IPS-20b (cell line): ENCODE data around the gene RARRES2.
"Not testable (repeated sequence)": the region's sequence is repeated elsewhere in the genome, so short reads cannot be mapped to it uniquely, and the experiment has no call there.

Experiments
- H3K27ac ChIP-seq: one replicate; pipeline ENCODE4 v1.5.1; 2013; ENCODE audit warnings: low read length
- H3K27me3 ChIP-seq: 2 replicates; pipeline ENCODE4 v1.6.1; 2013; ENCODE audit warnings: mild to moderate bottlenecking, low read length, inconsistent platforms; ENCODE audit not compliant: insufficient read depth
- H3K36me3 ChIP-seq: 2 replicates; pipeline ENCODE4 v1.6.1; 2013; ENCODE audit warnings: low read depth, mild to moderate bottlenecking, inconsistent platforms, low read length, moderate library complexity; ENCODE audit not compliant: insufficient read depth
- H3K4me1 ChIP-seq: 2 replicates; pipeline ENCODE4 v1.6.1; 2013; ENCODE audit warnings: mild to moderate bottlenecking, control low read depth, inconsistent platforms, low read length, moderate library complexity; ENCODE audit not compliant: insufficient read depth
- H3K4me3 ChIP-seq: 2 replicates; pipeline ENCODE4 v1.5.1; 2013; ENCODE audit warnings: mild to moderate bottlenecking, low read length, inconsistent platforms
- H3K9ac ChIP-seq: 2 replicates; pipeline ENCODE4 v1.6.1; 2013; ENCODE audit warnings: low read depth, mild to moderate bottlenecking, inconsistent platforms, low read length, moderate library complexity
- H3K9me3 ChIP-seq: 2 replicates; pipeline ENCODE4 v1.6.1; 2013; ENCODE audit warnings: mild to moderate bottlenecking, low read depth, low read length, inconsistent platforms; ENCODE audit not compliant: insufficient read depth

RARRES2 gene

DNA sequence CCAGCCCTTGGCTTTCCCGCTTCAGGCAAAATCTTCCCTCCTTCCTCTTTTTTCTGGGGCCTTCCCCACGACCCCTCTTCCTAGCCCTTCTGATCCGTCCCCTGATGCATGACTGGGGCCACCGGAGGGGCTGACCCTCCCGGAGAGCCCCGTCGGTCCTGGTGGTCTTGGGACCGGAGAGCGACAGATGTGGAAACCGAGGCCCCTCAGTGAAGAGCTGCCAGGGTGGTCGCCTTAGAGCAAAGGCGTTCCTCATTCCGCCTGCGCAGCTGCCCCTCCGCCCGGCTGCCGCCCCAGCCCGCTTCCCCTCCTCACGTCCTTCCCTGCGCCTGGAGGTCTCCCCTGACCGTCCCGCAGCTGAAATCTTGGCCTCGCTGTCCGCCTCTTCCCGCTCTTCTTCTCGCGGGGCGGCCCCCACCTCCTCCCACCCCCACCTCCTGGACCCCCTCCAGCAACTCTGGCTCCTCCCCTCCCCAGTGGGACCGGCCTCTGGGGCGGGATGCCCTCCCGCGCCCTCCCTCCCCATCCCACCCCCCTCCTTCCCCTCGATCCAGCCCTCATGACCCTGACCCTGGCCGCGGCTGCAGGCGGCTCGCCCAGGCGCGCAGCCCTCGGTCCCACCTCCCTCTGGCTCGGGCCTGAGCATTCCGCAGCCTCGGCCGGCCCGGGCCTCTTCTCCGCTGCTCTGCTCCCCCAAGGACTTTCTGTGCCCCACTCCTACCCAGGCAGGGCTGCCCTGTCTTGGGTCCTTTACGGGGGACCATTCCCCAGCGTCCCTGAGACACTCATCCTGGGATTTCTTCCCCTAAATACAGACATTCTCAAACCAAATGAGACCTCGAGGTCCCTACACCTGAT lies at the start of gene RARRES2:
RARRES2 (minus strand) TSS at position 367 of the 858 bp plus-strand sequence. CDS start 1,020 bp downstream, outside the sequence.
- Histone ChIP-seq H3K36me3 (peaks cover 30% of the 10 kb centered on the region), H3K9me3 (no peaks in the 10 kb centered on the region; the same call in 1 of the 2 replicates), H3K4me3 (peak within 1 kb of the TSS; percentile 79), H3K4me1 (peaks cover 10% of the 10 kb centered on the region; the same call in 1 of the 2 replicates), H3K27me3 (peaks cover 34% of the 10 kb centered on the region), H3K27ac (no peak within 1 kb of the TSS), H3K9ac (peak within 1 kb of the TSS; percentile 79; the same call in 1 of the 2 replicates)

DNA sequence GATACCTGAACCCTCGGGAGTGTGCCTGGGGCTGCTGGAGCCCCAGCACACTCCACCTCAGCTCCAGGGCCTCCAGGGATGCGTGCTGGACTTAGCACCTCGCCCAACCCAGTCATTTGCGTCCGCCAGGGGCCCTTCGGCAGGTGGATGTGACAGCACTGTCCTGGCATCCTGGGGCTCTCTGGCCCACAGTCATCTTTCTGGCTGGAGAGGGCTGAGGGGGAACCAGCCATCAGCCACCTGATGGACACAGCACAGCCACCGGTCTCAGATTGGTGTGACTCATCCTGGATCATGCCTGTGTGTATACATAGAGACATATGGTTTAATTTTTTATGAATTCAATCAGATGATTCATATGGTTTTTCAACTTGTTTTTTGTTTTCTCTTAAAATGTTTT lies 48.8 kb upstream of the RARRES2 start:
- Histone ChIP-seq H3K27me3 (no peaks in the 10 kb centered on the region), H3K9ac (no peak overlapping the region), H3K4me3 (no peak overlapping the region), H3K4me1 (peaks cover 33% of the 10 kb centered on the region), H3K36me3 (peaks cover 34% of the 10 kb centered on the region), H3K9me3 (no peaks in the 10 kb centered on the region), H3K27ac (no peak overlapping the region)

DNA sequence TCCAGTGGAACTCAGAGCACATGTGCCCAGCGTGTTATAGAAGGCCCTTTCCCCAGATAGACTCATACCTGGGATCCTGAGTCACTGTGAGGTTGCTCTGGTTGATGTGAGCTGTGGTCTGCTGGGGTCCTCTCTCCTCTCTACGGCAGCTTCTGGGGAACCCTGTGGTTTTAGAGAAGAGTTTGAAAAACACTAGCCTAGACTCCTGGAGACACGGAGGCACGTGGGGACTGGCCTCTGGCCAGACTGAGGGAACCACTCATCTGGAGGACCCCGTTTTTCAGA lies 48.0 kb upstream of the RARRES2 start:
- Histone ChIP-seq H3K4me3 (no peak overlapping the region), H3K27me3 (no peaks in the 10 kb centered on the region), H3K4me1 (peaks cover 36% of the 10 kb centered on the region), H3K9me3 (no peaks in the 10 kb centered on the region), H3K27ac (no peak overlapping the region), H3K36me3 (peaks cover 34% of the 10 kb centered on the region), H3K9ac (no peak overlapping the region)

DNA sequence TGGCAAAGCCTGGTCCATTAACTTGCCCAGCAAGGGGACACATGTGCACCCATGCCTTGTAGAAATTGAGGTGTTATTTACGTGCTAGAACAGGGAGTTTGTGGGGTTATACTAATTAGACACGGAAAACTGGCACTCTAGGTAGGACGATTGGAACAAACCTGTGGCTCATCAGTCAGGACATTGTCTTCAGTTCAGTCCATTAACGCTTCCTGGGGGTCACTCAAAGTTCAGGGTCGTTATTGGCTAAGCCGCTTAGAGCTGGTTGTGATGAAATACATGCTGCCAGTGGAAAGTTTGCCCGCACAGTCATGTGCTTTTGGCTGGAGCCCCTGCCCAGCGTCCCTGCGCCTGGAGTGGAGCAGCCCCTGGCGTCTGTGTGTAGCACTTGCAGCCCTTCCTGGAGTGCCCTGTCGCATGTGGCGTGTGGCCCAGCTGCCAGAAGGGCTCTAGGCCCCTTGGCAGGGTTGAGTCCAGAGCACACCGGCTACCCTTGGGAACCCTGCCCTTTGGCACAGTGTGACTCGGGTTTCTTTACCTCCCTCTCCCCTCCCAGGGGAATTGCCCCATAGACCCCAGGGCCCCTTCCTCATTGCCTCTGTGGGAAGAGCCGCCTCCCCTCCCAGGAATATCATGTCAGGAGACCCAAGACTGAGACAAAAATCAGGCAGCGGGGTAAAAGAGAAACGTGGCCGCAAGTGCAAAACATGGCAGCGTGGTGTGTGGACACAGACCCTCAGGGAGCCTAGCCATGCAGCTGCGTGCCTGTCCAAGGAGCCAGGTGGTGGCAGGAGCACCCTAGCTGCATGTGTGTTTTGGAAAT lies 47.5 kb upstream of the RARRES2 start:
- Histone ChIP-seq H3K4me1 (peaks cover 36% of the 10 kb centered on the region), H3K36me3 (peaks cover 37% of the 10 kb centered on the region), H3K27me3 (no peaks in the 10 kb centered on the region), H3K9me3 (no peaks in the 10 kb centered on the region), H3K9ac (no peak overlapping the region), H3K4me3 (no peak overlapping the region), H3K27ac (no peak overlapping the region)

DNA sequence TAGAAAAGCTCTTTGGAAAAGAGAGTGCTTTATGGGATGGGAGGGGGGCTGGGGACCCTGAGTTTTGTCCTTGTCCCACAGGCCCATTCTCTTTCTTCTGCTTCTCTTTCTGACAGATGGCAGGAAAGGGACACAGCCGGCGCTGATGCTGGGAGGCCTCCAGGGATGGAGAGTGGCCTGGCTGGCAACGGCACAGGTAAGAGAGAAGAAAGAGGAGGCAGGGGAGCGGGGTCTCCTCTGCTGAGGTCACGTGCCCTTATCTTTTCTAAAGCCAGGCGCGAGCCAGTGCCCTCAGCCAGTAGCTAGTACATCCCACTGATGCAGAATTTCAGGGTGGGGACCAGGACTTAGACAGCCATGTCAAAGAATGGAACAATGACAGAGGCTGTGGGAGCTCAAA lies 46.9 kb upstream of the RARRES2 start:
- Histone ChIP-seq H3K9ac (no peak overlapping the region), H3K27ac (no peak overlapping the region), H3K27me3 (no peaks in the 10 kb centered on the region), H3K4me1 (peaks cover 37% of the 10 kb centered on the region), H3K9me3 (no peaks in the 10 kb centered on the region), H3K4me3 (no peak overlapping the region), H3K36me3 (peaks cover 37% of the 10 kb centered on the region)

DNA sequence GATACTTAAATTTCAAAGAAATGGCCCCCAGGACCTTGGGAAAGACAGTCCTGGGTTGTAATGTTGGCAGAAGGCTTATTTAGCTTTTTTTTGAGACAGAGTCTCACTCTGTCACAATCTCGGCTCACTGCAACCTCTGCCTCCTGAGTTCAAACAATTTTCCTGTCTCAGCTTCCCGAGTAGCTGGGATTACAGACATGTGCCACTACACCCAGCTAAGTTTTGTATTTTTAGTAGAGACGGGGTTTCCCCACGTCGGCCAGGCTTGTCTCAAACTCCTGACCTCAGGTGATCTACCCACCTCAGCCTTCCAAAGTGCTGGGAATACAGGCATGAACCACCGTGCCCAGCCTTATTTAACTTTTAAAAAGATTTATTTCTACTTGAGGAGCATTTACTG lies 44.5 kb upstream of the RARRES2 start:
- H3K9me3 ChIP-seq, H3K27me3 ChIP-seq, H3K4me3 ChIP-seq: not testable (repeated sequence)
- Histone ChIP-seq H3K36me3 (peaks cover 35% of the 10 kb centered on the region), H3K4me1 (peaks cover 41% of the 10 kb centered on the region), H3K9ac (peak overlapping the region; percentile 78; the same call in 1 of the 2 replicates), H3K27ac (peak overlapping the region; percentile 16)

DNA sequence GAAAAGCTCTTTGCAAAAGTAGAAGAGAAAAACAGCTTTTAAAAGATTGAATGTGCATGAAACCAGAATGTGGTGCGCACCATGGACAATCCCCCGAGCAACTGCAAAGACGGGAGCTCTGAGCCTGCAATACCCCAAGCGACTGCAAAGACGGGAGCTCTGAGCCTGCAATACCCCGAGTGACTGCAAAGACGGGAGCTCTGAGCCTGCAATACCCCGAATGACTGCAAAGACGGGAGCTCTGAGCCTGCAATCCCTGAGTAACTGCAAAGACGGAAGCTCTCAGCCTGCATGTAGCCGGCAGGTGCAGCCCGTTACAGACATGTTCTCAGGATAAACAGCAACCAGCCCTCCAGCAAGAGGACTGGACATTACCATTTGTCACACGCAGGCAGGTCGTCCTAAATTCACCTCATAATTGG lies 43.9 kb upstream of the RARRES2 start:
- Histone ChIP-seq H3K9ac (peak overlapping the region; percentile 78; the same call in 1 of the 2 replicates), H3K4me1 (peaks cover 47% of the 10 kb centered on the region), H3K36me3 (peaks cover 29% of the 10 kb centered on the region), H3K27ac (peak overlapping the region; percentile 81), H3K4me3 (no peak overlapping the region), H3K9me3 (no peaks in the 10 kb centered on the region), H3K27me3 (no peaks in the 10 kb centered on the region)

DNA sequence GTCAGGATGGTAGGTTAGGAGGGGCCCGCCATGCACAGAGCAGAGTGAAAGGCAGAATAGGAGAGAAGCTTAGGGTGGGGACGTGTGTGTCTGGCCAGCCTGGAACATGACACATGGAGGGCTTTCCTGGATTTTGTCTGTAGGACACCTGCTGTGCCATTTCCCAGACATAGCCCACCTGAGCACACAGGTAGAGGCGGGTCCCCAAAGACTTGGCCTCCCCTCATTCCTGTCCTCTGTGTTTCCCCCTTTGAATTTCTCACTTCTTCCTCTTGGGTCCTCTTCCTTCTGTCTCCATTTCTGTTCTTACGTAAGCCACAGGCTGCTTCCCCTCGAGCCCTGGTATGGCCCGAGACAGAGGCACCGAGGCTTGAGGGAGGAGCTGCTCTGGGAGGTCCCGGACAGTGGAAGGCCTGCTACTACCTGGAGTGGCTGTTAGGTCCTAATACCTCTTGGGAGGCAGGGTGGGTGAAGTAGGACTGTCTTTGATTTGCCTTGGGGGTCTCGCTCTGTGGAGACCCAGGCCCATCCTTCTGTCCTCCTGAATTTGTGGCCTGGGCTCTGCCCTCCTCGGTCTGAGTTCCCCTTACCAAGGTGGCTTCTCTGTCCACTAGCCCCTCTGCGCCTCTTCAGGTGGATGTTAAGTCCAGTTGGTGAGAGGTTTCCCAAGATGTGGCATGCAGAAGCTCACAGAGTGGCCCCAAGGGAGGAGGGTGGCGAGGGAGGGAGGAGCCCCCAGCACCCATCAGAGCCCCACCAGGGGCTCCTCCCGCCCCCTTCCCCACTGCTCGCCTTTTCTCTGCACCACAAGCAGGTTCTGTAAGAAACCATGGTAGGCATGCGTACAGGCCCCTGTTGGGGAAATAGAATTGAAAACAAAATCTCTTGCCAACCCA lies 43.2 kb upstream of the RARRES2 start:
- Histone ChIP-seq H3K4me3 (peak overlapping the region; percentile 49; the same call in 1 of the 2 replicates), H3K4me1 (peaks cover 49% of the 10 kb centered on the region), H3K9me3 (no peaks in the 10 kb centered on the region), H3K27me3 (no peaks in the 10 kb centered on the region), H3K9ac (peak overlapping the region; percentile 78; the same call in 1 of the 2 replicates), H3K27ac (peak overlapping the region; percentile 81), H3K36me3 (peaks cover 23% of the 10 kb centered on the region)

DNA sequence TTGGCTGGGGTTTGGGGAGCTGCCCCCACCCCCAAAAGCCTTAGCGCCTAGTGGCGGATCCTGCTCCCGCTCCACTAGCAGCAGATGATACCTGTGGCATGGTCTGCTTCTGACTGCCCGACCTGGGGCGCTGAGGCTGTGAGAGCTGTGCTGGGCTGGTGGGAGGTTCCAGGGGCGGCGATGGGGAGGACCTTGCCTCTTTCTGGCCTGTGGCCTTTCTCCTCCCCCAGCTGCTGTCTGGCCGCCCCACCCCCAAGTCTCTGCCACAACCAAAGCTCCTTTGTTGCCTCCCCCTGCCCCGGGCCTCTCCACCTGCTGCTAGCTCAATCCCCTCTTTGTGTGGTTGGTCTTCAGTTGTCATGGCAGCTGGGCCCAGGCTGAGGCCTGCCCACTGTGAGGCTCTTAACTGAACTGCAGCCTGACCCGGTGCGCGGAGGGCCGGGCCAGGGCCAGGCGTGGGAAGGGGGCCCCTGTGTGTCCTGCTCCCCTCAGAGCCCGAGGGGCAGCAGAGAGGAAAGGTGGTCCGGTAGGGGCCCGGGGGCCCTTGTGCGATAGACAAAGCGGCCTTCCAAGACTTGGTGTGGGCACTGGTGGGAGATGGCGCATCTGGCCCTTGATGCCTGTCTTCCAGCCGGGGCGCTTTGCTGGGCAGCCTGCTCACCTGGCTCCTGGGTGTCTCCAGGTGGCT lies 42.4 kb upstream of the RARRES2 start:
- Histone ChIP-seq H3K9ac (peak overlapping the region; percentile 78; the same call in 1 of the 2 replicates), H3K27ac (peak overlapping the region; percentile 81), H3K4me1 (peaks cover 49% of the 10 kb centered on the region), H3K9me3 (no peaks in the 10 kb centered on the region), H3K27me3 (no peaks in the 10 kb centered on the region), H3K4me3 (peak overlapping the region; percentile 49; the same call in 1 of the 2 replicates), H3K36me3 (peaks cover 15% of the 10 kb centered on the region)

DNA sequence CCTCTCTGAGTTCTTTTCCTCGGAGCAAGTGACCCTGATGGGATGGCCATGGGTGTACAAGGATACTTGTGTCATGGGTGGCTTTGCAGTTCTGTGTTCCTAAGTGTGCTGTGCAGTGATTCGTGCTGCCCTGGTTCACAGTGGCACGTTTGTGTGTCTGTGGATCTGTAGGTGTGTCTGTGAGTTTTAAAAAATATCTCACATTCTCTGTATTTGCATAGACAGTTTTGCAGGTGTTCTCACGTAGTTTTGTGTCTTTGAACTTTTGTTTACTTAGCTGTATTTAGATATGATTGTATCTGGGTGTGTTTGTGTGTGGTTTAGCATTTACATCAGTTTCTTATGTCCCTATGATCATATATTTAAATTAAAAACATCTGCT lies 41.4 kb upstream of the RARRES2 start:
- no peaks in the 10 kb centered on the region for H3K9me3 ChIP-seq
- H3K4me3 ChIP-seq, result peak overlapping the region; percentile 44; the same call in 1 of the 2 replicates
- peak overlapping the region; percentile 67; the same call in 1 of the 2 replicates for H3K9ac ChIP-seq
- H3K27ac ChIP-seq, result no peak overlapping the region
- peaks cover 46% of the 10 kb centered on the region for H3K4me1 ChIP-seq
- H3K27me3 ChIP-seq, result no peaks in the 10 kb centered on the region
- H3K36me3 ChIP-seq, result peaks cover 10% of the 10 kb centered on the region
